ENCODE results near the gene C1QL4. TPM values are rescaled to one million over a fixed set of nuclear protein-coding genes. Genes with fewer than 3 reads are reported as not detected.
"Not testable (repeated sequence)": the region's sequence is repeated elsewhere in the genome, so short reads cannot be mapped to it uniquely, and the experiment has no call there.

Gene C1QL4
- total RNA-seq, 2 donors from 2014 or later = not detected

GRCh38 chr12:49338830-49339463 lies 2.0 kb upstream of the C1QL4 start:
- ATAC-seq (no peak), DNase-seq (no peak)
- no peak for TF ChIP-seq POLR2A (IDR thresholded peaks at IDR 0.05)
- no peaks in the 10 kb centered on the region for H3K36me3 ChIP-seq (replicated peaks in 1 of 2; ENCODE audit: insufficient read depth in 1 of 2, low read depth in 2 of 2)
- H3K9me3 ChIP-seq = no peaks in the 10 kb centered on the region
- H3K27ac ChIP-seq = no peak overlapping the region
- 46 to 70% methylated on average over 6 of the region's 6 CpGs for WGBS, 2 donors
- H3K27me3 ChIP-seq = peaks cover 5 to 14% of the 10 kb centered on the region in 2 donors
- no peak overlapping the region for H3K4me3 ChIP-seq
- H3K4me1 ChIP-seq = peaks cover 40% of the 10 kb centered on the region
- intact Hi-C loops (cut with DNase I) = loop anchor here (10.0 kb wide), 1 partner anchor 166 kb away; no protein-coding TSS in a partner anchor

- ATAC-seq = no peak
- Histone ChIP-seq H3K36me3 (replicated peaks in 1 of 2; ENCODE audit: insufficient read depth in 1 of 2, low read depth in 2 of 2) (no peaks in the 10 kb centered on the region), H3K27me3 (peaks cover 5 to 14% of the 10 kb centered on the region in 2 donors), H3K4me1 (peaks cover 31% of the 10 kb centered on the region), H3K9me3 (no peaks in the 10 kb centered on the region), H3K4me3 (no peak overlapping the region), H3K27ac (no peak overlapping the region)
- intact Hi-C loops (cut with DNase I) = loop anchor here (10.0 kb wide), 1 partner anchor 169 kb away; no protein-coding TSS in a partner anchor
- TF ChIP-seq POLR2A (IDR thresholded peaks at IDR 0.05) = no peak
- TF ChIP-seq CTCF (IDR thresholded peaks at IDR 0.05) = no peak
- WGBS, 2 donors = 14% methylated on average over 41 of the region's 72 CpGs; no CpG with 5 or more reads in 1 of the 2 donors
- no peak for DNase-seq
Measured at GRCh38 chr12:49335955-49336644, 888 bp downstream of the C1QL4 start.

- DNase-seq (no peak), ATAC-seq (no peak)
- Histone ChIP-seq H3K36me3 (replicated peaks in 1 of 2; ENCODE audit: insufficient read depth in 1 of 2, low read depth in 2 of 2) (no peaks in the 10 kb centered on the region), H3K27me3 (peaks cover 5 to 14% of the 10 kb centered on the region in 2 donors), H3K27ac (no peak overlapping the region), H3K9me3 (no peaks in the 10 kb centered on the region), H3K4me1 (peaks cover 32% of the 10 kb centered on the region), H3K4me3 (no peak overlapping the region)
- TF ChIP-seq CTCF (IDR thresholded peaks at IDR 0.05) = no peak
- TF ChIP-seq POLR2A (IDR thresholded peaks at IDR 0.05) = no peak
- intact Hi-C loops (cut with DNase I) = loop anchor here (10.0 kb wide), 1 partner anchor 169 kb away; no protein-coding TSS in a partner anchor
- WGBS, 2 donors = 64 to 81% methylated on average over 13 to 16 of the region's 16 CpGs
Measured at GRCh38 chr12:49335118-49335954, 1.7 kb downstream of the C1QL4 start.

GRCh38 chr12:49334681-49335080 lies 2.3 kb downstream of the C1QL4 start:
- WGBS, 2 donors = 65 to 78% methylated on average over 12 of the region's 12 CpGs
- ATAC-seq (no peak), DNase-seq (no peak)
- Histone ChIP-seq H3K9me3 (no peaks in the 10 kb centered on the region), H3K36me3 (replicated peaks in 1 of 2; ENCODE audit: insufficient read depth in 1 of 2, low read depth in 2 of 2) (no peaks in the 10 kb centered on the region), H3K27ac (no peak overlapping the region), H3K27me3 (peaks cover 5 to 14% of the 10 kb centered on the region in 2 donors), H3K4me1 (peaks cover 31% of the 10 kb centered on the region), H3K4me3 (no peak overlapping the region)
- no peak for TF ChIP-seq CTCF (IDR thresholded peaks at IDR 0.05)
- TF ChIP-seq POLR2A (IDR thresholded peaks at IDR 0.05) = no peak
- intact Hi-C loops (cut with DNase I) = loop anchor here (10.0 kb wide), 1 partner anchor 170 kb away; no protein-coding TSS in a partner anchor

- H3K9me3 ChIP-seq = no peaks in the 10 kb centered on the region
- H3K27ac ChIP-seq = no peak overlapping the region
- H3K4me1 ChIP-seq = peaks cover 27% of the 10 kb centered on the region
- H3K27me3 ChIP-seq = peaks cover 5 to 14% of the 10 kb centered on the region in 2 donors
- TF ChIP-seq POLR2A (IDR thresholded peaks at IDR 0.05) = no peak
- no peak for TF ChIP-seq CTCF (IDR thresholded peaks at IDR 0.05)
- DNase-seq (no peak), ATAC-seq (no peak)
- 45 to 68% methylated on average over 19 of the region's 19 CpGs for WGBS, 2 donors
- intact Hi-C loops (cut with DNase I) = loop anchor here (10.0 kb wide), 1 partner anchor 171 kb away; no protein-coding TSS in a partner anchor
- no peak overlapping the region for H3K4me3 ChIP-seq
- H3K36me3 ChIP-seq (replicated peaks in 1 of 2; ENCODE audit: insufficient read depth in 1 of 2, low read depth in 2 of 2) = no peaks in the 10 kb centered on the region
Measured at GRCh38 chr12:49334226-49334625, 2.8 kb downstream of the C1QL4 start.

GRCh38 chr12:49333778-49334177 lies 3.2 kb downstream of the C1QL4 start:
- 43 to 54% methylated on average over 21 of the region's 21 CpGs for WGBS, 2 donors
- H3K4me3 ChIP-seq; DNase-seq; H3K36me3 ChIP-seq (replicated peaks in 1 of 2; ENCODE audit: insufficient read depth in 1 of 2, low read depth in 2 of 2); H3K9me3 ChIP-seq; ATAC-seq; H3K27ac ChIP-seq: not testable (repeated sequence)
- intact Hi-C loops (cut with DNase I) = loop anchor here (10.0 kb wide), 1 partner anchor 171 kb away; no protein-coding TSS in a partner anchor
- peaks cover 22% of the 10 kb centered on the region for H3K4me1 ChIP-seq
- H3K27me3 ChIP-seq = peaks cover 5 to 14% of the 10 kb centered on the region in 2 donors
